ENCODE results near the gene PRUNE1.

PRUNE1 gene

DNA sequence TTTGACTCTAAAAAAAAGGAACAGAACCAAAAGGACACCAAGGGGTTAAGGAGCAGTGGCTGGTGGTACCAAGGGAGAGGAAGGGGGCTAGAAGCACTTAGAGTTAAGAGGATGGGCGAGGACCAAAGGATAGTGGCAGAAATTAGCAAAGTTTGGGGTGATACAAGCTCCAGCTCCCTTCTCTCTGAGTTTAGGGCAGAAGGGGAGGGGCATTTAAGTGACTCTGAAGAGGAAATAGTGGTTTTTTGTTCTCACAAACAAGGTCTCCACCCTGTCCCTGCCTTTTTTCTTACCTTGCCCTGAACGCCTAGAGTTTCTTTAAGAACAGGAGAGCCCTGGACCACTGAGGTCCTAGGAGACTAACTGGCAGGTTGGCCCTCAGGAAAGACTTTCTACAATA, 47.9 kb downstream of the PRUNE1 start:
- H3K9me3 ChIP-seq (replicated peaks; ENCODE audit: insufficient read depth, low read length) = no peaks in the 10 kb centered on the region
- peak overlapping the region; percentile 24 for H3K4me3 ChIP-seq (ENCODE audit: low read length)
- H4K20me1 ChIP-seq (ENCODE audit: insufficient read depth, low read length) = no peaks in the 10 kb centered on the region; the same call in 1 of the 2 replicates
- H3K9me2 ChIP-seq (replicated peaks; ENCODE audit: insufficient read depth, low read length) = no peaks in the 10 kb centered on the region
- peaks cover 57% of the 10 kb centered on the region for H3K79me2 ChIP-seq (ENCODE audit: low read length)
- peak; percentile 71 for DNase-seq
- peaks cover 38% of the 10 kb centered on the region for H3K4me1 ChIP-seq (ENCODE audit: low read length)
- H3K4me2 ChIP-seq (ENCODE audit: low read depth, low read length) = peak overlapping the region; percentile 96
- H3K9ac ChIP-seq (ENCODE audit: low read length) = peak overlapping the region; percentile 18; the same call in 1 of the 2 replicates
- no peaks in the 10 kb centered on the region for H3K27me3 ChIP-seq (replicated peaks; ENCODE audit: insufficient read depth, low read length)
- H3K36me3 ChIP-seq (replicated peaks; ENCODE audit: insufficient read depth, low read length) = peaks cover 19% of the 10 kb centered on the region
- no peak overlapping the region for H2AFZ ChIP-seq (ENCODE audit: low read length)
- peaks cover 25% of the 10 kb centered on the region for H3F3A ChIP-seq (ENCODE audit: insufficient read depth, low read length)
- H3K27ac ChIP-seq (ENCODE audit: low read length) = peak overlapping the region; percentile 76
- TF ChIP-seq EZH2 (optimal IDR thresholded peaks at IDR 0.05; ENCODE audit: low read depth, low read length) (no peak), EZH2phosphoT487 (IDR thresholded peaks at IDR 0.05; ENCODE audit: low read length) (no peak)
- TF ChIP-seq, protein P1, sequence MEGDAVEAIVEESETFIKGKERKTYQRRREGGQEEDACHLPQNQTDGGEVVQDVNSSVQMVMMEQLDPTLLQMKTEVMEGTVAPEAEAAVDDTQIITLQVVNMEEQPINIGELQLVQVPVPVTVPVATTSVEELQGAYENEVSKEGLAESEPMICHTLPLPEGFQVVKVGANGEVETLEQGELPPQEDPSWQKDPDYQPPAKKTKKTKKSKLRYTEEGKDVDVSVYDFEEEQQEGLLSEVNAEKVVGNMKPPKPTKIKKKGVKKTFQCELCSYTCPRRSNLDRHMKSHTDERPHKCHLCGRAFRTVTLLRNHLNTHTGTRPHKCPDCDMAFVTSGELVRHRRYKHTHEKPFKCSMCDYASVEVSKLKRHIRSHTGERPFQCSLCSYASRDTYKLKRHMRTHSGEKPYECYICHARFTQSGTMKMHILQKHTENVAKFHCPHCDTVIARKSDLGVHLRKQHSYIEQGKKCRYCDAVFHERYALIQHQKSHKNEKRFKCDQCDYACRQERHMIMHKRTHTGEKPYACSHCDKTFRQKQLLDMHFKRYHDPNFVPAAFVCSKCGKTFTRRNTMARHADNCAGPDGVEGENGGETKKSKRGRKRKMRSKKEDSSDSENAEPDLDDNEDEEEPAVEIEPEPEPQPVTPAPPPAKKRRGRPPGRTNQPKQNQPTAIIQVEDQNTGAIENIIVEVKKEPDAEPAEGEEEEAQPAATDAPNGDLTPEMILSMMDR (IDR thresholded peaks at IDR 0.05; ENCODE audit: low read length) = no peak

DNA sequence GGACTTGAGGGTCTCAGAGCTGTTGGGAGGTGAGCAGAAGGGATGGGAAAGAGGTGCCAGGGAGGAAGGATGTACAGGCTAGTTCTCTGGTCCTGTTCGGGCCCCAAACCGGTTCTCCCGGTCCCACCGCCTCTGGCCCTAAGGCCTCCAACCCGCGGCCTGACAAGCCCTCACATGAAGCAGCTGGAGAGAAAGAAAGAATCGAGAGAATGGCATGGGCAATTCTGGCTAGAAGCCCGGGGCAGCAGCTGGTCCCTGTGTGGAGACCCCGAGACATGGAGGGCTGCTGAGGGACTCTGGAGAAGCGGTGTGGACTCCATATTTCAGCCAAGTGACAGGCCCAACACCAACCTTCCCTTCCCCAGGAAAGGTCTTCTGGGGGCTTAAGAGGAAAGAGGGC, 50.4 kb downstream of the PRUNE1 start:
- peak overlapping the region; percentile 91 for H3K4me3 ChIP-seq (ENCODE audit: low read length)
- no peaks in the 10 kb centered on the region for H3K9me2 ChIP-seq (replicated peaks; ENCODE audit: insufficient read depth, low read length)
- peaks cover 21% of the 10 kb centered on the region for H3F3A ChIP-seq (ENCODE audit: insufficient read depth, low read length)
- H3K27me3 ChIP-seq (replicated peaks; ENCODE audit: insufficient read depth, low read length) = no peaks in the 10 kb centered on the region
- peak overlapping the region; percentile 83 for H3K9ac ChIP-seq (ENCODE audit: low read length)
- H3K36me3 ChIP-seq (replicated peaks; ENCODE audit: insufficient read depth, low read length) = peaks cover 19% of the 10 kb centered on the region
- no peaks in the 10 kb centered on the region for H3K9me3 ChIP-seq (replicated peaks; ENCODE audit: insufficient read depth, low read length)
- H3K79me2 ChIP-seq (ENCODE audit: low read length) = peaks cover 57% of the 10 kb centered on the region
- peak overlapping the region; percentile 82; the same call in 1 of the 2 replicates for H2AFZ ChIP-seq (ENCODE audit: low read length)
- H3K4me2 ChIP-seq (ENCODE audit: low read depth, low read length) = peak overlapping the region; percentile 96
- peak overlapping the region; percentile 76 for H3K27ac ChIP-seq (ENCODE audit: low read length)
- no peak for TF ChIP-seq EZH2 (optimal IDR thresholded peaks at IDR 0.05; ENCODE audit: low read depth, low read length)
- TF ChIP-seq EZH2phosphoT487 (IDR thresholded peaks at IDR 0.05; ENCODE audit: low read length) = no peak
- TF ChIP-seq, protein P1 (IDR thresholded peaks at IDR 0.05; ENCODE audit: low read length) = no peak
- DNase-seq = no peak
- peaks cover 33% of the 10 kb centered on the region for H3K4me1 ChIP-seq (ENCODE audit: low read length)
- no peaks in the 10 kb centered on the region for H4K20me1 ChIP-seq (ENCODE audit: insufficient read depth, low read length)

DNA sequence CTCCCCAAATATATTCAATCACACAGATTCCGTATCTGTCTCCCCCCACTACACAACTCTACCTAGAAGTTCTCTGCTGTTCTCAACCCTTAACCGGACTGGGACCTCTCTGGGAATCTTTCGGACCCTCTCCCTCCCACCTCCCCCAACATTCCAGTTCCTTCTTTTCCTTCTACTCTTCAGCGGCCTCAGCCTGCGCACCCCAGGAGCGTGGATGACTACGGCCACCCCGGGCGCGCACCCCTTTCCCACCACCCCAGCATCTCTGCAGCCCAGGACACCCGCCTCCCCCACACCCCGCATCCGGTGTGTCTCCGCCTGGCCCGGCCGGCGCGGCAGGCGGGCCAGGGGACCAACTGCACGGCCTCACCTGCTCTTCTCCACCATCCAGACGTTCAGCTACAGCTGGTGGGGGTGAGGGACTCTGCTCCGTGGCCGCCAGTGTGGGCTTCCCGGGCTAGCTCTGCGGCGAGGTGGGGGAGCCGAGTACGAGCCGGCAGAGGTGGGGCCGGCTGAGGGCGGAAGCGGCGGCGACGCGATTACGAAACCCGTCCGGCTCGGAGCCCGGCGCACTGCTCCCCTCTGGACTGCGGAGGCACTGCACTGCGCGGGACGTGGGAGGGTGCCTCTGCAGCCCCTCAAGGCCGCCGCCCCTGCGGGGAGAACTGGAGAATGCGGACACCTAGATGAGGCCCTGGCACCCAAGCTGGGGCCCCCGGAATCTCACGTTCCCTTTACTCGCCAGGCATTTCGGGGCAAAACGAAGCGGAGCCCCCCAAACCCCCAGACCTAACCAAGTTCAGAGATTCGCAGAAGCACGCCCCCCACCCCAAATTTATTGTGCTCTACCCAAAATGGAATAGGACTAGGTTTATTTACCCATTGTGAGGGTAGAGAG, 51.1 kb downstream of the PRUNE1 start, which contains the start of gene CDC42SE1:
TSS of gene CDC42SE1 (minus strand) at position 514 of the 898 bp plus-strand sequence. CDS start 3,892 bp downstream, outside the sequence.
- H4K20me1 ChIP-seq (ENCODE audit: insufficient read depth, low read length) = no peaks in the 10 kb centered on the region

More for the DNA sequence above, 51.1 kb downstream of the PRUNE1 start, which contains the start of gene CDC42SE1:
- Histone ChIP-seq H3K27ac (ENCODE audit: low read length) (peak within 1 kb of the TSS; percentile 76), H3K9me2 (replicated peaks; ENCODE audit: insufficient read depth, low read length) (no peaks in the 10 kb centered on the region), H3K36me3 (replicated peaks; ENCODE audit: insufficient read depth, low read length) (peaks cover 14% of the 10 kb centered on the region; the same call in 1 of the 2 replicates), H3K4me3 (ENCODE audit: low read length) (peak within 1 kb of the TSS; percentile 91), H3K9me3 (replicated peaks; ENCODE audit: insufficient read depth, low read length) (no peaks in the 10 kb centered on the region), H3K4me2 (ENCODE audit: low read depth, low read length) (peak within 1 kb of the TSS; percentile 96), H3K79me2 (ENCODE audit: low read length) (peaks cover 55% of the 10 kb centered on the region), H3K4me1 (ENCODE audit: low read length) (peaks cover 33% of the 10 kb centered on the region), H3F3A (ENCODE audit: insufficient read depth, low read length) (peaks cover 21% of the 10 kb centered on the region), H3K9ac (ENCODE audit: low read length) (peak within 1 kb of the TSS; percentile 83), H2AFZ (ENCODE audit: low read length) (peak within 1 kb of the TSS; percentile 82), H3K27me3 (replicated peaks; ENCODE audit: insufficient read depth, low read length) (no peaks in the 10 kb centered on the region)
- DNase-seq = peak; percentile 92
- TF ChIP-seq, protein P1 (IDR thresholded peaks at IDR 0.05; ENCODE audit: low read length) = peak; percentile 95
- TF ChIP-seq EZH2 (optimal IDR thresholded peaks at IDR 0.05; ENCODE audit: low read depth, low read length) (no peak), EZH2phosphoT487 (IDR thresholded peaks at IDR 0.05; ENCODE audit: low read length) (no peak)
